GM23338 (cell line): ENCODE measurements around the gene XYLT1. TPM values are rescaled to one million over a fixed set of nuclear protein-coding genes. Genes with fewer than 3 reads are reported as not detected.

ENCODE experiments used
- ATAC-seq: fragments of 200-7000 bp; cut with Tn5 transposase; 3 replicates; pipeline ENCODE4 v1.9.1; 2020
- DNase-seq: peaks from one replicate; pipeline ENCODE4 v3.0.0-alpha.2; 2015; ENCODE audit warnings: low spot score
- H2AFZ ChIP-seq: fragments of 200-600 bp; sonication (generic); 2 replicates; pipeline ENCODE4 v1.8.0; 2016; ENCODE audit warnings: antibody characterized with exemption, mild to moderate bottlenecking, moderate library complexity
- H3F3A ChIP-seq: fragments of 200-600 bp; sonication (generic); replicated peaks from 2 replicates; pipeline ENCODE4 v1.8.0; 2017; ENCODE audit warnings: antibody characterized with exemption, mixed run types, low read depth
- H3K27ac ChIP-seq: fragments of 200-600 bp; sonication (generic); 2 replicates; pipeline ENCODE4 v1.6.1; 2016; ENCODE audit warnings: low read depth
- H3K27me3 ChIP-seq: fragments of 200-600 bp; sonication (generic); 2 replicates; pipeline ENCODE4 v1.8.0; 2016; ENCODE audit warnings: mild to moderate bottlenecking, mixed run types, moderate library complexity; ENCODE audit not compliant: insufficient read depth
- H3K36me3 ChIP-seq: fragments of 200-600 bp; sonication (generic); 2 replicates; pipeline ENCODE4 v1.8.0; 2016; ENCODE audit warnings: mild to moderate bottlenecking; ENCODE audit not compliant: insufficient read depth
- H3K4me1 ChIP-seq: fragments of 200-600 bp; sonication (generic); 2 replicates; pipeline ENCODE4 v1.8.0; 2016; ENCODE audit warnings: mild to moderate bottlenecking, moderate library complexity; ENCODE audit not compliant: insufficient read depth
- H3K4me2 ChIP-seq: fragments of 200-600 bp; sonication (generic); 2 replicates; pipeline ENCODE4 v1.7.1; 2017; ENCODE audit warnings: mixed run types
- H3K4me3 ChIP-seq: fragments of 200-600 bp; sonication (generic); 2 replicates; pipeline ENCODE4 v1.6.1; 2016; ENCODE audit warnings: mixed run types
- H3K79me2 ChIP-seq: fragments of 200-600 bp; sonication (generic); replicated peaks from 2 replicates; pipeline ENCODE4 v1.8.0; 2017; ENCODE audit warnings: mild to moderate bottlenecking; ENCODE audit not compliant: insufficient read depth
- H3K9me2 ChIP-seq: fragments of 200-600 bp; sonication (generic); 2 replicates; pipeline ENCODE4 v1.8.0; 2017; ENCODE audit not compliant: insufficient read depth
- H4K20me1 ChIP-seq: fragments of 200-600 bp; sonication (generic); replicated peaks from 2 replicates; pipeline ENCODE4 v1.8.0; 2017; ENCODE audit warnings: mild to moderate bottlenecking; ENCODE audit not compliant: insufficient read depth
- H3K27ac Mint-ChIP-seq: 2 replicates; pipeline ENCODE4 v1.8.0; 2020; ENCODE audit warnings: inconsistent platforms, mild to moderate bottlenecking, moderate library complexity, mixed read lengths
- H3K27me3 Mint-ChIP-seq: 3 replicates; pipeline ENCODE4 v1.8.0; 2022; ENCODE audit warnings: low read depth, mild to moderate bottlenecking, moderate library complexity, mixed read lengths, inconsistent platforms; ENCODE audit not compliant: insufficient read depth, poor library complexity
- H3K36me3 Mint-ChIP-seq: 3 replicates; pipeline ENCODE4 v1.8.0; 2021; ENCODE audit warnings: low read depth, mild to moderate bottlenecking, inconsistent platforms, moderate library complexity, mixed read lengths
- H3K4me1 Mint-ChIP-seq: 3 replicates; pipeline ENCODE4 v1.8.0; 2020; ENCODE audit warnings: mild to moderate bottlenecking, inconsistent platforms, mixed read lengths
- H3K4me3 Mint-ChIP-seq: 3 replicates; pipeline ENCODE4 v1.8.0; 2021; ENCODE audit warnings: moderate library complexity, mild to moderate bottlenecking, inconsistent platforms, mixed read lengths
- H3K9me3 Mint-ChIP-seq: 3 replicates; pipeline ENCODE4 v1.8.0; 2020; ENCODE audit warnings: moderate library complexity, mild to moderate bottlenecking, inconsistent platforms, mixed read lengths
- STAT1 ChIP-seq: IDR thresholded peaks from one replicate; pipeline ENCODE4 v1.6.1; 2016; ENCODE audit warnings: antibody characterized with exemption; ENCODE audit not compliant: unreplicated experiment
- ZNF114 ChIP-seq: fragments of 250-450 bp; sonication (Bioruptor Pico); IDR thresholded peaks from 2 replicates; pipeline ENCODE4 v1.5.0; 2020; ENCODE audit warnings: mild to moderate bottlenecking, moderate library complexity
- polyA plus RNA-seq: library from polyadenylated mRNA; unstranded; fragments of >200 nt; fragmentation: Nextera tagmentation; extraction: Ambion mirVana; gene quantifications from 2 replicates; pipeline ENCODE4 v1.2.1, GENCODE V29; 2016
- total RNA-seq: library from RNA; depleted of rRNA; stranded (reverse); fragments of >200 nt; shearing (Covaris generic); gene quantifications from 2 replicates; pipeline ENCODE4 v1.2.3, GENCODE V29; 2014
- TF ChIP-seq, protein P1 (sequence below): fragments of 250-450 bp; sonication (Bioruptor Pico); IDR thresholded peaks from 2 replicates; pipeline ENCODE4 v1.5.0; 2020; ENCODE audit warnings: mild to moderate bottlenecking, moderate library complexity
- TF ChIP-seq, protein P2 (sequence below): IDR thresholded peaks from 2 replicates; pipeline ENCODE4 v1.6.1; 2016; ENCODE audit warnings: antibody characterized with exemption
- TF ChIP-seq, protein P3 (sequence below), 2 experiments: fragments of 200-600 bp in 1 of 2; sonication (generic) in 1 of 2; conservative IDR thresholded peaks; 2 replicates each; pipeline versions ENCODE4 v1.5.1 to v1.6.1; 2016 to 2017; ENCODE audit warnings: antibody characterized with exemption in 2 of 2, low read depth in 2 of 2, mild to moderate bottlenecking in 2 of 2, moderate library complexity in 1 of 2

The XYLT1 gene
- total and polyA plus RNA-seq, 2 experiments from 2014 or later, result 3.5 to 24.7 TPM

DNA sequence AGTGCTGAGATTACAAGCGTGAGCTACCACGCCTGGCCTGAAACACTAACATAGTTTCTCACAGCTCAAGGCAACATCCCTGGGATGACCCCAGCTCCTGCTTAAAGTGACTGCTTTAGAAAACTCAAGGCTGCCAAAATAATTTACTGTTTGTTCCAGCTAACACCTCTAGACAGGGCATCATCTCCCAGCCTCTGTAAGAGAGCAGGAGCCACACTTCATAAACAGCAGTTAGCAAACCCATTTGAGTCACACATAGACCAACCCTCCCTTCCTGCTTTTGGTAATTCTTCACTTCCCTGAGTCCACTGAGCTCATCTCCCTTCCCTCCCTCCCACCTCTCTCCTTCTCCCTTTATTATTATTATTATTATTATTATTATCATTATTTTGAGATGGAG lies 201.3 kb downstream of the XYLT1 start (continued):
- TF ChIP-seq, protein P1, sequence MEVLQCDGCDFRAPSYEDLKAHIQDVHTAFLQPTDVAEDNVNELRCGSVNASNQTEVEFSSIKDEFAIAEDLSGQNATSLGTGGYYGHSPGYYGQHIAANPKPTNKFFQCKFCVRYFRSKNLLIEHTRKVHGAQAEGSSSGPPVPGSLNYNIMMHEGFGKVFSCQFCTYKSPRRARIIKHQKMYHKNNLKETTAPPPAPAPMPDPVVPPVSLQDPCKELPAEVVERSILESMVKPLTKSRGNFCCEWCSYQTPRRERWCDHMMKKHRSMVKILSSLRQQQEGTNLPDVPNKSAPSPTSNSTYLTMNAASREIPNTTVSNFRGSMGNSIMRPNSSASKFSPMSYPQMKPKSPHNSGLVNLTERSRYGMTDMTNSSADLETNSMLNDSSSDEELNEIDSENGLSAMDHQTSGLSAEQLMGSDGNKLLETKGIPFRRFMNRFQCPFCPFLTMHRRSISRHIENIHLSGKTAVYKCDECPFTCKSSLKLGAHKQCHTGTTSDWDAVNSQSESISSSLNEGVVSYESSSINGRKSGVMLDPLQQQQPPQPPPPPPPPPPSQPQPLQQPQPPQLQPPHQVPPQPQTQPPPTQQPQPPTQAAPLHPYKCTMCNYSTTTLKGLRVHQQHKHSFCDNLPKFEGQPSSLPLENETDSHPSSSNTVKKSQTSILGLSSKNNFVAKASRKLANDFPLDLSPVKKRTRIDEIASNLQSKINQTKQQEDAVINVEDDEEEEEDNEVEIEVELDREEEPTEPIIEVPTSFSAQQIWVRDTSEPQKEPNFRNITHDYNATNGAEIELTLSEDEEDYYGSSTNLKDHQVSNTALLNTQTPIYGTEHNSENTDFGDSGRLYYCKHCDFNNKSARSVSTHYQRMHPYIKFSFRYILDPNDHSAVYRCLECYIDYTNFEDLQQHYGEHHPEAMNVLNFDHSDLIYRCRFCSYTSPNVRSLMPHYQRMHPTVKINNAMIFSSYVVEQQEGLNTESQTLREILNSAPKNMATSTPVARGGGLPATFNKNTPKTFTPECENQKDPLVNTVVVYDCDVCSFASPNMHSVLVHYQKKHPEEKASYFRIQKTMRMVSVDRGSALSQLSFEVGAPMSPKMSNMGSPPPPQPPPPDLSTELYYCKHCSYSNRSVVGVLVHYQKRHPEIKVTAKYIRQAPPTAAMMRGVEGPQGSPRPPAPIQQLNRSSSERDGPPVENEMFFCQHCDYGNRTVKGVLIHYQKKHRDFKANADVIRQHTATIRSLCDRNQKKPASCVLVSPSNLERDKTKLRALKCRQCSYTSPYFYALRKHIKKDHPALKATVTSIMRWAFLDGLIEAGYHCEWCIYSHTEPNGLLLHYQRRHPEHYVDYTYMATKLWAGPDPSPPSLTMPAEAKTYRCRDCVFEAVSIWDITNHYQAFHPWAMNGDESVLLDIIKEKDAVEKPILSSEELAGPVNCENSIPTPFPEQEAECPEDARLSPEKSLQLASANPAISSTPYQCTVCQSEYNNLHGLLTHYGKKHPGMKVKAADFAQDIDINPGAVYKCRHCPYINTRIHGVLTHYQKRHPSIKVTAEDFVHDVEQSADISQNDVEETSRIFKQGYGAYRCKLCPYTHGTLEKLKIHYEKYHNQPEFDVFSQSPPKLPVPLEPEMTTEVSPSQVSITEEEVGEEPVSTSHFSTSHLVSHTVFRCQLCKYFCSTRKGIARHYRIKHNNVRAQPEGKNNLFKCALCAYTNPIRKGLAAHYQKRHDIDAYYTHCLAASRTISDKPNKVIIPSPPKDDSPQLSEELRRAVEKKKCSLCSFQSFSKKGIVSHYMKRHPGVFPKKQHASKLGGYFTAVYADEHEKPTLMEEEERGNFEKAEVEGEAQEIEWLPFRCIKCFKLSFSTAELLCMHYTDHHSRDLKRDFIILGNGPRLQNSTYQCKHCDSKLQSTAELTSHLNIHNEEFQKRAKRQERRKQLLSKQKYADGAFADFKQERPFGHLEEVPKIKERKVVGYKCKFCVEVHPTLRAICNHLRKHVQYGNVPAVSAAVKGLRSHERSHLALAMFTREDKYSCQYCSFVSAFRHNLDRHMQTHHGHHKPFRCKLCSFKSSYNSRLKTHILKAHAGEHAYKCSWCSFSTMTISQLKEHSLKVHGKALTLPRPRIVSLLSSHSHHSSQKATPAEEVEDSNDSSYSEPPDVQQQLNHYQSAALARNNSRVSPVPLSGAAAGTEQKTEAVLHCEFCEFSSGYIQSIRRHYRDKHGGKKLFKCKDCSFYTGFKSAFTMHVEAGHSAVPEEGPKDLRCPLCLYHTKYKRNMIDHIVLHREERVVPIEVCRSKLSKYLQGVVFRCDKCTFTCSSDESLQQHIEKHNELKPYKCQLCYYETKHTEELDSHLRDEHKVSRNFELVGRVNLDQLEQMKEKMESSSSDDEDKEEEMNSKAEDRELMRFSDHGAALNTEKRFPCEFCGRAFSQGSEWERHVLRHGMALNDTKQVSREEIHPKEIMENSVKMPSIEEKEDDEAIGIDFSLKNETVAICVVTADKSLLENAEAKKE, result no peak

DNA sequence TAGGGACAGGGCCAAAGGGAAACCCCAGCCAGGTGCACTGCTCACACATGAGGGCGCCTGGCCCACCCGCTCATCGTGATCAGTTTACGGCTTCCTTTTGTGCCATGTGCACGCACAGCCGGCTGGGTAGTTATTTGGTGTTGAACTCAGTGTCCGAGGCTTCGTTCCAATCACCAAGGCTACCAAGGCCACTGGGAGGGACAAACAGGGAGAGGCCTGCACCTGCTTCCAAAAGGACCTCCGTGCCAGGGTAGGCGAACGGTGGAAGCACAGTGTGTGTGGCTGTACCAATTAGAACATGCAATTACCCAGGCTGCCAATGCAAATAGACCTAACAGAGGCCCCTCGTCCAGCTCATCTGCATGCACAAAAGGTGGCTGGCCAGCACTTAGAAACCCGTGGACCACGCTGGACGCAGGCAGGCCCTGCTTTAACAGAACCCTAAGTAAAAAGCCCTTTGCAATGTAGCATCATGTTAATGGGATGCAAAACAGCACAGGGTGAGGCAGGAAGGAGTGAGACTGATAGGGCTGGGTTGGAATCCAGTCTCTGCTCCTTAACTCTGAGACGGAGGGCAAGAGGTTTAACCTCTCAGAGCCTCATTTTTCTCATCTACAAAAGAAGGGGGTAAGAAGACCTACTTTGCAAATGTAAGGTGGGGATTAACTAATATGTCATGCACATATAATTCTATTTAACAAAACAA lies 204.0 kb downstream of the XYLT1 start:
- Histone ChIP-seq H3K4me3 (no peak overlapping the region), H3K4me1 (peaks cover 3% of the 10 kb centered on the region), H3K36me3 (no peaks in the 10 kb centered on the region), H2AFZ (no peak overlapping the region), H3K27me3 (no peaks in the 10 kb centered on the region), H3K9me2 (no peaks in the 10 kb centered on the region), H4K20me1 (0 out of 2 replicates have a peak, but pooled peaks cover 4% of the 10 kb centered on the region), H3K27ac (peak overlapping the region; percentile 59), H3K4me2 (0 out of 2 replicates have a peak overlapping the region, but pooled peaks have one; percentile 51), H3F3A (peaks cover 3% of the 10 kb centered on the region; the same call in 1 of the 2 replicates), H3K79me2 (peaks cover 7% of the 10 kb centered on the region)
- Mint-ChIP-seq H3K27me3 (no peaks in the 10 kb centered on the region), H3K4me3 (no peak overlapping the region), H3K9me3 (no peaks in the 10 kb centered on the region), H3K36me3 (no peaks in the 10 kb centered on the region), H3K27ac (no peak overlapping the region), H3K4me1 (peaks cover 19% of the 10 kb centered on the region)
- peak; percentile 65 for ATAC-seq
- peak; percentile 38 for DNase-seq
- TF ChIP-seq, protein P2, sequence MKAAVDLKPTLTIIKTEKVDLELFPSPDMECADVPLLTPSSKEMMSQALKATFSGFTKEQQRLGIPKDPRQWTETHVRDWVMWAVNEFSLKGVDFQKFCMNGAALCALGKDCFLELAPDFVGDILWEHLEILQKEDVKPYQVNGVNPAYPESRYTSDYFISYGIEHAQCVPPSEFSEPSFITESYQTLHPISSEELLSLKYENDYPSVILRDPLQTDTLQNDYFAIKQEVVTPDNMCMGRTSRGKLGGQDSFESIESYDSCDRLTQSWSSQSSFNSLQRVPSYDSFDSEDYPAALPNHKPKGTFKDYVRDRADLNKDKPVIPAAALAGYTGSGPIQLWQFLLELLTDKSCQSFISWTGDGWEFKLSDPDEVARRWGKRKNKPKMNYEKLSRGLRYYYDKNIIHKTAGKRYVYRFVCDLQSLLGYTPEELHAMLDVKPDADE, result no peak
- no peak for TF ChIP-seq STAT1
- TF ChIP-seq ZNF114 (CRISPR knock-in tag), result no peak
- TF ChIP-seq, protein P1, result no peak
- TF ChIP-seq, protein P3, sequence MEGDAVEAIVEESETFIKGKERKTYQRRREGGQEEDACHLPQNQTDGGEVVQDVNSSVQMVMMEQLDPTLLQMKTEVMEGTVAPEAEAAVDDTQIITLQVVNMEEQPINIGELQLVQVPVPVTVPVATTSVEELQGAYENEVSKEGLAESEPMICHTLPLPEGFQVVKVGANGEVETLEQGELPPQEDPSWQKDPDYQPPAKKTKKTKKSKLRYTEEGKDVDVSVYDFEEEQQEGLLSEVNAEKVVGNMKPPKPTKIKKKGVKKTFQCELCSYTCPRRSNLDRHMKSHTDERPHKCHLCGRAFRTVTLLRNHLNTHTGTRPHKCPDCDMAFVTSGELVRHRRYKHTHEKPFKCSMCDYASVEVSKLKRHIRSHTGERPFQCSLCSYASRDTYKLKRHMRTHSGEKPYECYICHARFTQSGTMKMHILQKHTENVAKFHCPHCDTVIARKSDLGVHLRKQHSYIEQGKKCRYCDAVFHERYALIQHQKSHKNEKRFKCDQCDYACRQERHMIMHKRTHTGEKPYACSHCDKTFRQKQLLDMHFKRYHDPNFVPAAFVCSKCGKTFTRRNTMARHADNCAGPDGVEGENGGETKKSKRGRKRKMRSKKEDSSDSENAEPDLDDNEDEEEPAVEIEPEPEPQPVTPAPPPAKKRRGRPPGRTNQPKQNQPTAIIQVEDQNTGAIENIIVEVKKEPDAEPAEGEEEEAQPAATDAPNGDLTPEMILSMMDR (conservative IDR thresholded peaks at IDR 0.05; ENCODE audit: low read depth in 2 of 2), result no peak
